Measurements from ENCODE around the gene FRS3. TPM values are rescaled to one million over a fixed set of nuclear protein-coding genes. Genes with fewer than 3 reads are reported as not detected.
A peak's percentile ranks its signal among the peaks of the same experiment; 100 is the strongest.

The FRS3 gene
- total and polyA plus RNA-seq, 2 of the 13 experiments (the other 11 are each of a cell fraction or from before 2014, with no cell fraction given): 3.0 to 7.4 TPM

- TF ChIP-seq ZNF513 (CRISPR knock-in tag; conservative IDR thresholded peaks at IDR 0.05) (no peak), FUBP1 (CRISPR knock-in tag; IDR thresholded peaks at IDR 0.05; ENCODE audit: borderline replicate concordance) (no peak), SRY (CRISPR knock-in tag; IDR thresholded peaks at IDR 0.05) (no peak), ZNF782 (CRISPR knock-in tag; IDR thresholded peaks at IDR 0.05; ENCODE audit: borderline replicate concordance) (0 out of 2 replicates have a peak, but pooled peaks have one; percentile 36), USF2 (IDR thresholded peaks at IDR 0.05; ENCODE audit: low read depth, low read length) (no peak), USF2 (CRISPR knock-in tag; IDR thresholded peaks at IDR 0.05; ENCODE audit: borderline replicate concordance) (peak; percentile 28; the same call in 1 of the 2 replicates), ZNF639 (CRISPR knock-in tag; conservative IDR thresholded peaks at IDR 0.05) (peak; percentile 99), MED13 (CRISPR knock-in tag; IDR thresholded peaks at IDR 0.05) (peak; percentile 71; the same call in 1 of the 2 replicates), SIX1 (CRISPR knock-in tag; IDR thresholded peaks at IDR 0.05; ENCODE audit: borderline replicate concordance) (no peak), SRSF4 (IDR thresholded peaks at IDR 0.05; ENCODE audit: low read depth, low read length, poor library complexity, severe bottlenecking) (no peak), TEAD2 (CRISPR knock-in tag; IDR thresholded peaks at IDR 0.05) (no peak), NR2F1 (CRISPR knock-in tag; IDR thresholded peaks at IDR 0.05) (peak; percentile 91 to 95), ZNF704 (CRISPR knock-in tag; IDR thresholded peaks at IDR 0.05; ENCODE audit: borderline replicate concordance) (peak; percentile 79), SMAD9 (CRISPR knock-in tag; IDR thresholded peaks at IDR 0.05) (no peak), GLI4 (CRISPR knock-in tag; IDR thresholded peaks at IDR 0.05; ENCODE audit: borderline replicate concordance) (no peak), ZNF34 (CRISPR knock-in tag; IDR thresholded peaks at IDR 0.05; ENCODE audit: borderline replicate concordance) (peak; percentile 89), NFKBIZ (CRISPR knock-in tag; IDR thresholded peaks at IDR 0.05) (no peak), MAFF (IDR thresholded peaks at IDR 0.05; ENCODE audit: low read depth, low read length) (no peak), ZNF709 (CRISPR knock-in tag; IDR thresholded peaks at IDR 0.05) (no peak), RAD51 (IDR thresholded peaks at IDR 0.05; ENCODE audit: borderline replicate concordance) (no peak), ZNF44 (CRISPR knock-in tag; IDR thresholded peaks at IDR 0.05) (no peak)
Observed at GRCh38 chr6:41779788-41780550, at the start of gene FRS3 (continued).
